ENCODE results near the gene SKI.

Gene SKI

DNA sequence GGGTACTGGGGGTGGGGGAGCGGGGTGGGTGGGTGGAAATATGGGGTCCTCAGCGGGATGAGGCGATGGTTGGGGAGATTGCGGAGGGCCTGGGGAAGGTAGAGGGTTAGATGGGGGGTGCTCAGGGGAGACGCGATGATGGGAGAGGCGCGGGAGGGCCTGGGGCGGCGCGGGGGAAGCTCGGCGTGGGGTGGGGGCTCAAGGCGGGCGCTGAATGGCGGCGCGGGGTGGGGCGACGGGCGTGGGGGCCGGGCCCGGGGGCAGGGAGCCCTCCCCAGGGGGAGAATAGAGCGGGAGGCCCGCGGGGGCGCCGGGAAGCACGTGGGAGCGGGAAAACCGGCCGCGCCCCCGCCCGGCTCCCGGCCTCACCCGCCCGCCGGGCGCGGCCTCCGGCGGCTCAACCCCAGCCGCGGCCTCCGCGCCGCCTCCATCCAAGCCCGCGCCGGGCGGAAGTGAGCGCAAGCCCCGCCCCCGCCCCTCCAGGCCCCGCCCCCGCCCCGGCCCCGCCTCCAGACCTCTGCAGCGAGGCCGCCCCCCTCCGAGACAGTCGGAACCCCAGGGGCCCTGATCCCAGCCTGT, 33.7 kb upstream of the SKI start, which contains the start of gene FAAP20:
FAAP20 (minus strand) TSS at position 454 of the 579 bp plus-strand sequence; CDS start at position 431, 23 bp downstream.
- DNase-seq (ENCODE audit: low read depth) = no peak

DNA sequence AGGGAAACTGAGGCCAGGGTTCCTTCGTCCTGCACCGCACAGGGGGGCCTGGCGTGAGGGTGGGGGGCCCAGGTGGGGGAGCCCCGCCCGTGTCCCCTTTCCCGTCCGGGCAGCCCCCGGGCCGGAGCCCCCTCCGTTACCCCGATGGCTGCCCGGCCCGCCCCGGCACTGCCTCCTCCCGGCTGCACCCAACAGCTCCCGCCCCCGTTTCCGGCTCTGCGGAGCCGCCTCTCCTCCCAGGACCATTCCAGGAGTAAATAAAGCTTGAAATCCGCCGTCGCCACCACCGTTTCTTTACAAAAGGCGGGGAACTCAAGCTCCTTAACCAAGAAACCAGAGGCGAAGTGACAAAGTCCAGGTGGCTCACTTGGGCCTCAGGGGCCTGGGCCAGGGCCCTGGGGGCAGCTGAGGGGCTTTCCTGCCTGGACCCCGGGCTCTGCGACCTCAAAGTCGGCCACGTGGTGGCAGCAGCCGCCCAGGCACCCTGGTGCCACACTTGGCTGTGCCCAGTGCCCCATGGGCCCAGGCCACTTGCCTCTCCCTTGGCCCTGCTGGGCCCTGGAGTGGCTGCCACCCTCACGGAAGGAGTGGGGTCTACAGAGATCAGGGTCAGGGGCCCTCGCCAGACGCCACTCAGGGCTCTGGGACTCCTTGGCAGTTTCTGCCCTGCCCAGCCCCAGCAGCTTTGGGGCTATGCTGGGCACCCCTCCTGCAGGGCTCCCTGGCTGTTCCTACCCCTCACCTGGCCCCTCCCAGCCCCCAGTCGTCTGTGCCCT, 33.0 kb upstream of the SKI start:
- DNase-seq (ENCODE audit: low read depth) = peak; percentile 87

DNA sequence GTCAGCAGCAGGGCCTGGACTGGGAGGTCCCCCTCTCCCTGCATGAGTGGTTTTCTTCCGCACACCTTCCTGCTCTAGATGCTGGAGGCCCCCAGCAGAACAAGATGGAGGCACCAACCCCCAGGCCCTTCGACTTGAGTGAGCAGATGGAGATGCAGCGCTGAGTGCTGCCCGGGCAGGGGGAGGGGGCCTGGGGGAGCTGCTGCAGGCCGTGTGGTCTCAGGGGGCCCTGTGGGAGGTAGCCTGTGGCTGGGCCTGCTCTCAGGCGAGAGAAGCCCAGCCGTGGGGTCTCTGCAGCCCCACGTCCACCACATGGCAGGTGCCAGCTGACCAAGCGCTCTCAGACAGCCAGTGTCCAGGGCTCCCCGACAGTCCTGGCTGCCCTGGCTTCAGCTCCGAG, 32.3 kb upstream of the SKI start:
- no peak for DNase-seq (ENCODE audit: low read depth)

DNA sequence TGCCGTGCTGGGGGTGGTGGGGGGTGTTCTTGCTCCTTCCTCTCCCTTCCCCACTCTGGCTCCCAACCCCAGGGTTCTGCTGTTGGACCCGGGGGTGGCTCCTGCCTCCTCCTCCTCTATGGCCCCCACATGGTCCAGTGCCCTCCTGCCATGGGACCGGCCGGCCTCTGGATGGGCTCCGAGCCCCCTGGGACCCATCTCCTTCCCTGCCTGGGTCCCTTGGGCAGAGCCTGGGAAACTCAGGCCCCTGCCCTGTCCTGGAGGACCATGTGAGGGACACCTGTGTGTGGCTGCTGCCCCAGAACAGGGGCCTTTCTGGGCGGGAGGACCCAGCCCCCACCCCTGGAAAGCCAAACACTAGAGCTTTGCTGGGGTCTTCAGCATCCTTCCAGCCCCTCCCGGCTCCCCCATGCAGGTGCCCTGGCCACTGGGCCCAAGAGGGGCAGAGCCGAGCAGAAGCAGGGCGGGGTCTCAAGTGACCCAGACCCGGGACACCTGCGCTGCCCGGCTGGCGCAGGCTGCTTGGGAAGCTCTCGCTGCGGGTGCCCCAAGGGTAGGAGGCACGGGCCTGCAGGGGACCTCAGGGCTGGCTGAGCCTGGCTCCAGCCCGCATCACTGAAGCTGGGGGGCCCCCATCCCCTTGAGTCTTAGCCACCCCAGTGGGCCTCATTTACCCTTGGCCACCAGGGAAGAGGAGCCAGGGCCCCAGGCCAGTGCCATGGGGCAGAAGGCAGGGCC, 31.0 kb upstream of the SKI start:
- DNase-seq (ENCODE audit: low read depth) = no peak

DNA sequence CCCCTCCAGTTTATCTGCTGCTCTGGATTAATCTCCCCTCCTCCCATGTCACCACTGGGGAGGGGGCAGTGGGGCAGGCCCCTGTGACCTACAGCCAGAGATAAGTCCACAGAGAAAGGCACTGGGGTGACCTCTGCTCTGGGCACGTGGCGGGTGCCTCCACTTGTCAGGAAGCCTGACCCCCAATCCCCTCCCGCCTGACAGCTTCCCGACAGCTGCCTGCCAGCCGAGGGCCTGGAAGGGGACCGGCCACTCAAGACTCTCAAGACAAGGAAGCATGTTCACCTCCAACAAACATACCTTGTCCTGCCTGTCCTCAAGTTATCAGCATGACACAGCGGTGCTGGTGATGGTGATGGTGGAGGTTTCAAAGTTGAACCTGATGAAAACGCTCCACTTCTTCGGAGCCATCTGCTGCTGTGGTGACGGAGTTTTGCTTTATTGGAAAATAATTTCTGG, 30.4 kb upstream of the SKI start:
- no peak for DNase-seq (ENCODE audit: low read depth)

DNA sequence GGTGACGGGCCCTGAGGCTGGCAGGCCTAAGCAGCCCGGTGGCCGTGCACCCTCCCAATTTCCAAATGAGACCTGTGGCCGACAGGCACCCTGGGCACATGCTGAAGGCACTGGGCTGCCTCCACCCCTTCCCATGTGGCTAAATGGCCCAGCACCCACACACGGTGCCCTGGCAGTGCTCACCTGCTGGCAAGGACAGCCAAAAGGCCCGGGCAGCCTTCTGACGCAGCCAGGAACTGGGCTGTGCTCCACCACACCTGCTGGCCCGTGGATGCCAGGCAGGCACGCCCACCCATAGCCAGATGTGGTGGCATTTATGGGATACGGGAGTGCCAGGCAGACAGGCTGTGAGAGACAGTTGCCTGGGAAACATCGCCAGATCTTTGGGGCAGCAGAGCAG, 29.5 kb upstream of the SKI start:
- DNase-seq (ENCODE audit: low read depth) = no peak

DNA sequence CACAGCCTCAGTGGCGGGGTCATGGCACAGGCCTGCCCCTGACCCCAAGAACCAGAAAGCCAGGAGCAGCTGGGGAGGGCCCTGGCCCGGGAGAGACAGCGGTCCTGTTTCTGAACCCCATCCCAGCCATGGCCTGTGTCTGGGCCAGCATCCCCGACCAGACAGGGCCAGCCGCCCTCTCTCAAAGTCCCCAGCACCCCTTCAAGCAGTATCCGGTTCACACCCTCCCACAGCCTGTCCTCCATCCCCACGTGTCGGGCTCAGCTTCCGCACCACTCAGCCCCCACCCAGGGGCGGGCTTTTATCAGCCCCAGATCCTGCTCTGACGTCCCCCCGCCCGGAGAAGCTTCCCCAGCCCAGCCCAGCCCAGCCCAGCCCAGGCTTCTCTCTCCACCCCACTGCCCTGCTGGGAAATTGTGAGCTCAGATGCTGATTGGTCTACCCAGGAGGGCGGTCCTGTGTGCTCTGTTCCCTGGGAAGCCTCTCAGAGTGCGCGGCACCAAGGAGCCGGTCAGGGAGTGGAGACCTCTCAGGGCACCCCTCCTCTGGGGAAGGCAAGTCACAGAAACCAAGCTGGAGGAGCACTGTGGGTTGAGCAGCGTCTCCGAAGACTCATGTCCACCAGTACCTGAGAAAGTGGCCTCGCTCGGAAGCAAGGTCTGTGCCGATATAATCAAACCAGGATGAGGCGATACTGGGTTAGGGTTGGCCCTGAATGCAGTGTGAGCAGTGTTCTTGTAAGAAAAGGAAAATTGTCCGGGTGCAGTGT, 28.9 kb upstream of the SKI start:
- peak; percentile 62 for DNase-seq (ENCODE audit: low read depth)

DNA sequence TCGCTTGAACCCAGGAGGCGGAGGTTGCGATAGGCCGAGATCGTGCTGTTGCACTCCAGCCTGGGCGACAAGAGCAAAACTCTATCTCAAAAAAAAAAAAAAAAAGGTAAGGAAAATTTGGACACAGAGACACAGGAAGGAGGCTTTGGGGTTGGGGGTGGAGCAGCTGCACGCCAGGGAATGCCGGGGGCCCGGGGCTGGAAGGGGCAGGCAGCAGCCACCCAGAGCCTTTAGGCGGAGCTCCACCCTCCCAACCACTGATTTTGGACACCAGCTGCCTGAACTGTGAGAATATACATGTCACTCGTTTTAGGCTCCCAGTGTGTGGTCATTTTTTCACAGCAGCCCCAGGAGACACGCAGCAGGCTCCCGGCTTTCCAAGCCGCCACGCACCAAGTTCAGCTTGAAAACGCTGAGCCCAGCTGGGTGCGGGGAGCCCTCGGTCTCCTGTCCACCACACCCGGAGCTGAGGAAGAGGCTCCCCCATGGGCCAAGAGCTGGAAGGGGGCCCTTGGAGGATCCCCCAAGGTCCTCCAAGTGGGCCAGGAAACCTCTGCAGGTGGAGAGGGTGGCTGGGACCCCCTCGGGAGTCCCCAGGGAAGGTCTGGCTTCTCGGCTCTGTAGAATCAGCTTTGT, 27.7 kb upstream of the SKI start:
- DNase-seq (ENCODE audit: low read depth) = no peak

DNA sequence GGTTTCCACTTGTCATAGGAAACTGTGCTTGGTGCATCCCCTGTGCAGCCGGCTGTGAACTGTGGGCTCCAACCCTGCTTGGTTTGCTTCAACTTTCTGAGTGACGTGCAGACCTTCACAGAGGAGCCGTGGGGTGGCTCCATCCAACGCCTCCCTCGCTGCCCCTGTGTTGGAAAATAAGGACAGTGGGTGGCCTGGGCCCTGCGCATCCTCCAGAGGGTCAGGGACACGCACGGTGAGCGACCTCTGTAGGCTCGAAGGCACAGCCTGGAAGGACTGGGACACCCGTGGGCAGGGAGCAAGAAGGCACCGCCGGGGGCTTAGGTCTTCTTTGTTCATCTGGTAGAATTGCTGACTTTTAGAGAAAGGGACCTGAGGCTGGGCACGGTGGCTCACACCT, 27.1 kb upstream of the SKI start:
- no peak for DNase-seq (ENCODE audit: low read depth)

DNA sequence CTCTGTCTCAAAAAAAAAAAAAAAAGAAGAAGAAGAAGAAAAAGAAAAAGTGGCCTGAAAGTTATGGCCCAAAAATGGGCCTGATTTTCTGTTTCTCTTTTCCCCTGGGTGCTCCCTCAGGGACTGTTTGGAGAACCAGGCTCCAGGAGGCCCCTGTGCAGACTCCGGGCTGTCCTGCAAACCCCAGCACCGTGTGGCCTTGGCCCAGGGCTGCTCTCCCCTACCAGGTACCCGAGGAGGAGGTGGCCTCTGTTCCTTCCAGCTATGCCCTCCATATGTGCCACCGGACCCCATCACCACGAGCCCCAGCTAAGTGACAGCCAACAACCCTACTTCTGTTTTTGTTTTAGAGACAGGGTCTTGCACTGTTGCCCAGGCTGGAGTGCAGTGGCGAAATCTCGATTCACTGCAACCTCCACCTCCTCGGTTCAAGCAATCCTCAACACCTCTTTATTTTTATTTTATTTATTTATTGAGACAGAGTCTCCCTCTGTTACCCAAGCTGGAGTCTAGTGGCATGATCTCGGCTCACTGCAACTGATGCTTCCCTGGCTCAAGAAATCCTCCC, 26.0 kb upstream of the SKI start:
- DNase-seq (ENCODE audit: low read depth) = no peak

DNA sequence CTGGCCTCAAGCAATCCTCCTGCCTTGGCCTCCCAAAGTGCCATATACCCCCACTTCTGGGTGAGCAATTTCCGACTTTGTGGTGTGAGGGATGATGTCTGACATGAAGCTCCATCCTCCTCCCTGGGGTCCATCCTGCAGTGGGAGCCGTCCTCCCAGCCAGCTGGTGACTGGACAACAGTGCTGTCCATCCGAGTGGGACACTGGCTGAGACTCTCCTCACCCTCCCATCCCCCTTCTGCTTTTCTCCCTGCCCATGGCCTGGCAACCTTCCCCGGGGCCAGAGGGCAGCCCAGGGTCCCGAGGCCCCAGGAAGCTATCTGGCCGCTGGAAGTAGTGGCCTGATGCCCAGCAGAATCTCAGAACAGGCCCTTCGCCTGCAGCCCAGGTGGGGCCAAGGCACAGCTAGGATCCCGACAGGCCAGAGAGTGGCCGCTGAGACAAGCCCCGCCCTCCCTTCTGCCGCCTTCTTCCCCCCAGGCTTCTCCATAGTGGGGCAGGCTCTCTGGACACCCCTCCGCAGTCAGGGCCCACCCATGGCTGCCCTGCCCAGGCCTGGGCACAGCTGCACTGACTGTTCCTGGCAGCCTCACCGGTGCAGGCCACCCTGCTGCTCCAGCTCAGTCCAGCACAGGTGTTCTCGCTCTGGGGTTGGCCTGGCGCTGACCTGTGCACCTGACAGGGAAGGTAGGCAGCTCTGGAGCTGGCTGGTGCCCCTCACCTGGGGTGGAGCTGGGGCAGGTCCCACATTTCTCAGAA, 25.1 kb upstream of the SKI start:
- no peak for DNase-seq (ENCODE audit: low read depth)

DNA sequence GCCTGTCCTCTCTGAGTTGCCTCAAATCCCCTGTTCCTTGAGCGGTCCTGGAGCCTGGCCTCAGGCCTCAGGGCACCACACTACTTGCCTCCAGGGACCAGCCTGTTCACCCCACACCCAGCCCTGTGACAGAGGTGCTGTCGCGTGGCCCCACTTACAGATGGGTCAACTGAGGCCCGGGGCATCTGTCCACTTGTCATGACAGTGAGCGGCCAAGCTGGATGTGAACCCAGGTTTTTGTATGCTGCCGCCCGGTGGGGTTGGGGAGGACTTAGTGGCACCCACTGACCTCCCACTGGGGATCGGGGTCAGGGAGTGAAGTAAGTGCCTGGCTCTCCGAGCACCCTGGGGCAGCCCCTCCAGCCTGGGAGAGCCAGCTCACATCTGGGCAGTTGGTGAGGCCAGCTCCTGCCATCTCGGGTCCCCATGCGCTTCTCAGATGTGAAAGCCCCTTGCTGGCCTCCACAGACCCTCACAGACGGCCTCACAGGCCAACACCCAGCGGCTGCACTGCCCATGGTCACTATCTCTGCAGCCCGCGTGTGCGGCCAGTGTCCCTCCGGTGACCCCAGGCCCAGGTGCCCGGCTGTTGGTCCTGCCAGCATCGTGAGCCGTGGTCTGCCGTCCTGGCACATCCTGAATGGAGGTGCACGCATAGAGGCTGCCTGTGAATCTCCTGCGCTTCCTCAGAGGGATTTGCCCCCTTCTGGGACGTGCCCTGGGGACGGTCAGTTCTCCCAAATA, 24.3 kb upstream of the SKI start:
- no peak for DNase-seq (ENCODE audit: low read depth)

DNA sequence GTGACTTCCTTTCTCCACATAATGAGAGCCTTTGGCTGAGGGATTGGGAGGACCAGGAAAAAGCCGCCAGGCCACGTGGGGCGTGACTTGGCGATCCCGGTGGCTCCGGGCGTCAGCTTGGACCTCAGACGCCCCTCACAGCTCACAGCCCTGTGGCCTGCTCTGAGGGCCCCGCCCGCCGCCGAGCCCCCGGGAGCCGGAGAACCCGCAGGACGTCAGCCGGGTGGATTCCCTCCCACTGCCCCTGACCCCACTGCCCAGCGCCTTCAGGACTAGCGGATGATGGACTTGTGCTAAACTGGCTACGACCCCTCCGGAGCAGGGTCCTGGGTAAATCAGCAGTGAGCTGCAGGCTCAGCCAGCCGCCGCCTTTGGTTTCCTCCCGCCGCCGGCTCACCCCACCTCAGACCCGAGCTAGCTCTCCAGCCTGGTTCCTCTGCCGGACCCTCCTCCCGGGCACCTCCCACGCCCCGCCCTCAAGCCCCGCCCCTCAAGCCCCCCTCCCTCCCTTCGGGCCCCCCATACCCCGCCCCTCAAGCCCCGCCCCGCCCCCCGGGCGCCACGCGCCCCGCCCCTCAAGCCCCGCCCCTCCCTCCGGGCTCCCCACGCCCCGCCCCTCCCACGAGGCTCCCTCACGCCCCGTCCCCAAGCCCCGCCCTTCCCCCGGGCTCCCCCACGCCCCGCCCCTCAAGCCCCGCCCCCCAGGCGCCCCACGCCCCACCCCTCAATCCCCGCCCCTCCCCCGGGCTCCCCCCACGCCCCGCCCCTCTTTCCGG, 23.5 kb upstream of the SKI start:
- no peak for DNase-seq (ENCODE audit: low read depth)

DNA sequence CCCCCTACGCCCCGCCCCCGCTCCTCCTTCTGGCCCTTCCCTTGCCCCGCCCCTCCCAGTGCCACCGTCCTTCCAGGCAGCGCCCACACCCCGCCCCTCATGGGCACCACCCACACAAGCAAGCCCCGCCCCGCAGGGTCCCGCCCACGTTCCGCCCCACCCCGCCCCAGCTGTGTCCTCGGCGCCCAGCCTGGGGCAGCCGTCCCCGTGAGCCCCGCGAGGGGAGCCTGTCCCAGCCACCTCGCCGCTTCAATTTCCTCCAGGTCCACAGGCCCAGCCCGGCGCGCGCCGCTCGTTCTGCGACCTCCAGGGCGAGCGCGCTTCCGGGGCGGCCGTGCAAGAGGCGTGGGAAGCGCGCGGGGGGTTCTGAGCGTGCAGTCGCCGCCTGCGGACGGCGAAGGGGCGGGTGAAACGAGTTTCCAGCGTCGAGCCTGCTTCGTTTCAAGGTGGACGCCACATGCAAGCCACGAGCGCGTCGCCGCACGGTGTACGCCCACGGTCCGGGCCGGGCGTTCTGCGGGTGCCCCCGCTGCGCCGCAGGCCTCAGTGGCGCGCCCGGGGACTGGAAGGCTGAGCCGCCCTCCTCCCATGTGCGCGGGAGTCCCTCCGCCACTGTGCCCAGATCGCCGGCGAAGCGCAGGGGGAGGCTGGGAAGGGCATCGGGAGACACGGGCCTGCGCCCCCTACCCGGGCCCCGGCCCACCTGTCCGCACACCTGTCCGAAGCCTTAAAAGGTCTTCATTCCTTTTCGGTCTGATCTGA, 22.7 kb upstream of the SKI start:
- DNase-seq (ENCODE audit: low read depth) = peak; percentile 95

DNA sequence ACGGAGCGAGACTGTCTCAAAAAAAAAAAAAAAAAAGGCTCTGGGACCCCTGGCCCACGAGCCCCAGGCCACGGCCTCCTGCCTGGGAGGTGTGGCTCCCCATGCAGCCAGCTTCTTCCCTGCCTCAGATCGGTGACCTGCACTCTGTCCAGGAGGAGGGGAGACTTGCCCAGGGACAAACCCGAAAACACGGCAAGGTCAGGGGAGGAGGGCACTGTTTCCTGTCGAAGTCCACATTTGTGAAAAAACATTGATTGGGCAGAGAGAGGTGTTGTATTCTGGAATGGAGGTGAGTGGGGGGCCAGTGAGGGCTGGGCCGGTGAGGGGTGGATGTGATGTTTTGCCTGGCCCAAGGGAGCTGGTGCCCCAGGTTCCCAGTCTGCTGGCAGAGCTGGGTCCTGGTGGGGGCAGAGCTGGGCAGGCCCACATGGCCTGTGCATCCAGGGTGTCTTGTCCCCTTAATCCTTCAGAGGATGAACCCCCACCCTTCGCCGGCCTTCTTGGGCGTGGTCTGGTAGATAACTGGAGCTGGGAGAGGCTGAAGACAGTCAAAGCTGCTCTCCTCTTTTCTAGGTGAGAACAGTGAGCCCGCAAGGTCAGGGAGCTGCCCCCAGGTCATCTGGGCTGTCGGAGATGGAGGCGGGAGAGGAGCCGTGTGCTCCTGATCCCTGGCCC, 21.2 kb upstream of the SKI start:
- no peak for DNase-seq (ENCODE audit: low read depth)

DNA sequence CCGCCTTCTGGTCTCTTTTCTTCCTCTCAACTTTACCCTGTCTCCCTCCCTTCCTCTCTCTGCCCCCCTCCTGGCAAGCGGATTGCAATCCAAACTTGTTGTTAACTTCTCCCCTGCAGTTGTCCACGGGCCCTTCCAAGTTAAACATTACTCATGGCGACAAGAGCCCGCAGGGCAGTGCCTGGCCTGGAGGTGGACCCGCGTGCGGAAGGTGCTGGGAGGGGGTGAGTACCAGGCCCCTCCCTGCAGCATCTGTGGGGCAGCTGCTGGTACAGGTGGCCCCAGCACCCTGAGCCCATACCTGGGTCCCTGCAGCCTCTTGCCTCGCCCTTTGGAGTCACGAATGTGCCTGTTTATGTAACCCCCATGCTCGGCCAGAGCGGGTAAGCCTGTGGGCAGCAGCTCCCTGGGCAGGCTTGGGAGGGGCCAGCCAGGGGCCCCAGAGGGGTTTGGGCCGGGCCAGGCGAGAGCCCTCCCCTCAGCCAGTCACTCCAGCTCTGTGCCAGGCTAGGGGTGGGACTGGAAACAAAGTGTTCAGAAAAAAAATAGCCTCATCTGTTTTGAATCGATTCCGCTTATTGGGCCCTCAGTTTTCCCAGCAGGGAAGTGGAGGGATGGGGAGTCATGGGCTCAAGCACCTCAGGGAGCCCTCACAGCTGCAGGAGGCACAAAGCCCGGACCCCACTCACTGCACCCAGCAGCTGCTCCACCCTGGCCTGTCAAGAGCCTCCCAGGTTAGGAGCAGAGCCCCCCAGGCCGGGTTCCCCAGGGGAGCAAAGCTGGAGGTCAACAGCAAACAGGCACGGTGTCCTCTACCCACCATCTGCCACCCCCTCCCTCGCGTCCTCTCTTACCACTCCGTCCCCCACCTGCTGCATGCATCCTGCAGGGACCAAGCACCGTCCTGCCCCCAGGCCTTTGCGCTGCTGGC, 19.5 kb upstream of the SKI start:
- DNase-seq (ENCODE audit: low read depth) = no peak

Measured in T follicular helper cell (primary cell).